Measurements from ENCODE around the gene COL17A1.

The COL17A1 gene

DNA sequence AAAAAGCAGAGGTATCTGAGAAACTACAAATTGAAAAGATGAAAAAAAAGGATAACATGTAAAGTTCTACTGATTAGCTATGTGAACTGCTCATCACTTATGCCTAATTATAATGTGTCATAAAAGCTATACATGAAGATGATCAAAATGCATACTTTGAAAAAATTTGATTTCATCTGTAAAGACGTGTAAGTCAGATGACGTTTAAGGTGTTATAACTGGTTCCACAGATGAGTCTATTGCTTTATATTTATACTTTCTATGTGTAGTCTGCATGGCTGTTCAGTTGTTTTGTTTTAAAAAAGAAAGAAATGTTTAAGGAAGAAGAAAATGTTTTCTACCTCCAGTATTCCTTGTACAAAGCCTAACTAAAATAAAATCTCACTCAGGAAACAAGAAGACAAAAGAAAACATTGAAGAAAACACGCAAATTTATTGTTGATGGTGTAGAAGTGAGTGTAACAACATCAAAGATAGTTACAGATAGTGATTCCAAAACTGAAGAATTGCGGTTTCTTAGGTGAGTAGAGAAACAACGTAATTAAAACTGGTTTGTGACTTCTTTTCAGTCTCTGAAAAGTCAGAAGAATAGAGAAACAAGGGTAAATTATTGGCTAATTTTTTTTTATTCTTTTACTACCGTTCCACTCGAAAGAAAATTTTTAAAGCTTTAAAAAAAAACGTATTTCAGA, 80.4 kb downstream of the COL17A1 start:
- no peaks in the 10 kb centered on the region for H3K4me1 Mint-ChIP-seq
- DNase-seq, result no peak
- no peak for TF ChIP-seq CTCF (IDR thresholded peaks at IDR 0.05)
- H3K4me3 Mint-ChIP-seq, result no peak overlapping the region
- H3K36me3 Mint-ChIP-seq (ENCODE audit: low read depth), result peaks cover 45% of the 10 kb centered on the region
- H3K9me3 Mint-ChIP-seq, result no peaks in the 10 kb centered on the region
- peak overlapping the region; percentile 58 for H3K27ac Mint-ChIP-seq
- H3K27me3 Mint-ChIP-seq (ENCODE audit: low read depth, poor library complexity), result no peaks in the 10 kb centered on the region

GRCh38 chr10:104002911-104003310, 82.8 kb downstream of the COL17A1 start:
- H3K27ac Mint-ChIP-seq, result no peak overlapping the region
- no peaks in the 10 kb centered on the region for H3K4me1 Mint-ChIP-seq
- DNase-seq, result no peak
- no peak for TF ChIP-seq CTCF (IDR thresholded peaks at IDR 0.05)
- H3K36me3 Mint-ChIP-seq (ENCODE audit: low read depth), result peaks cover 50% of the 10 kb centered on the region
- no peak overlapping the region for H3K4me3 Mint-ChIP-seq
- no peaks in the 10 kb centered on the region for H3K27me3 Mint-ChIP-seq (ENCODE audit: low read depth, poor library complexity)
- no peaks in the 10 kb centered on the region for H3K9me3 Mint-ChIP-seq

GRCh38 chr10:103998805-103999204, 86.9 kb downstream of the COL17A1 start:
- peaks cover 64% of the 10 kb centered on the region for H3K36me3 Mint-ChIP-seq (ENCODE audit: low read depth)
- H3K27me3 Mint-ChIP-seq (ENCODE audit: low read depth, poor library complexity), result no peaks in the 10 kb centered on the region
- H3K4me3 Mint-ChIP-seq, result no peak overlapping the region
- no peak for DNase-seq
- H3K4me1 Mint-ChIP-seq, result no peaks in the 10 kb centered on the region
- TF ChIP-seq CTCF (IDR thresholded peaks at IDR 0.05), result no peak
- H3K9me3 Mint-ChIP-seq, result no peaks in the 10 kb centered on the region
- no peak overlapping the region for H3K27ac Mint-ChIP-seq

- Mint-ChIP-seq H3K36me3 (ENCODE audit: low read depth) (peaks cover 56% of the 10 kb centered on the region), H3K27ac (no peak overlapping the region), H3K9me3 (no peaks in the 10 kb centered on the region), H3K27me3 (ENCODE audit: low read depth, poor library complexity) (no peaks in the 10 kb centered on the region), H3K4me1 (no peaks in the 10 kb centered on the region), H3K4me3 (no peak overlapping the region)
- no peak for TF ChIP-seq CTCF (IDR thresholded peaks at IDR 0.05)
- no peak for DNase-seq
Observed at GRCh38 chr10:103995134-103995533, 90.5 kb downstream of the COL17A1 start.

DNA sequence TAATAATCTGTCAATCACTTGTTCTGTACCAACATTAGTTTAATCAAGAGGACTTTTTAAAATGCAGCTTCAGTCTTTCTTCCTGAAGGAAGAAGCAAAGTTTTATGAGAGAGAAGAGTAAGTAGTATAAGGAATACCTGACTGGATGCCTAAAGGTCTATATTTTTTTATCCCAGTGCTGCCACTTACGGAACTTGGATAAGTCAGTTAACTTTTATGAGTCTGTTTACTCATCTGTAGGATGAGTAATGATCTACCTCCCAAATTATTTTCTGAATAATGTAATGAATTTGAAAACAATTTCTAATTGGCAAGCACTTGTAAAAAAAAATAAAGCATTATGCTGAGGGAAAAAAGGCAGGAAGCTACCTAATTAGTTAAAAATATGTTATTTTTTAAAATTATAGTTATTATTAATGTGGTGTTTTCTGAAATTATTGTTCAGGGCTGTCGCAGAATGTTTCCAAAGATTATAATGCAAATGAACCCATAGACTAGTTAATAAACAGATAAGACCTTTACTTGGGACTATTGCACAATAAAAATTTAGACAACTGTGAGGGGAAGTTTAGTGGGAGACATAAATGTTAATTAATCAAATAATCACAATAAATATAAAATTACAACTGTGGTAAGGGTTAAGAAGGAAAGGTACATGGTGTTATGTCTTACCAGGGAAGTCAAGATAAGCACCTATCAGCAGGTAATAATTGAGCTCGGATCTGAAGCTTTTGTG, 94.1 kb downstream of the COL17A1 start:
- H3K27ac Mint-ChIP-seq, result no peak overlapping the region
- H3K27me3 Mint-ChIP-seq (ENCODE audit: low read depth, poor library complexity), result no peaks in the 10 kb centered on the region
- peaks cover 36% of the 10 kb centered on the region for H3K36me3 Mint-ChIP-seq (ENCODE audit: low read depth)
- peaks cover 5% of the 10 kb centered on the region for H3K4me1 Mint-ChIP-seq
- H3K9me3 Mint-ChIP-seq, result no peaks in the 10 kb centered on the region
- no peak overlapping the region for H3K4me3 Mint-ChIP-seq
- DNase-seq, result no peak
- no peak for TF ChIP-seq CTCF (IDR thresholded peaks at IDR 0.05)

DNA sequence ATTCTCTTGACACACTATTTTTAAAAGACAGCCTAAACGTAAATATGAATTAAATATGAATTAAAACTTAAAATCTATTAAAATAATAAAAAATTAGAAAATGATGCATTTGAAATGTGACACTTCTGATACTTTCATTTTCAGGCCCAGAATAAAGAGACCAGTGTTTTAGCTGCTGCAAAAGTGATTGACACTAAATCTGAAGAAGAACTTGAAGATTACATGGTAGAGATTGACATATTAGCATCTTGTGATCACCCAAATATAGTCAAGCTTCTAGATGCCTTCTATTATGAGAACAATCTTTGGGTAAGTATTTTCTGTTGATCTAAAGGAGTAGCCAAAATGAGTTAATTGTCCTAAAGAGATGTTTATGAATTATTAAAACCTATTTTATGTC, 95.1 kb downstream of the COL17A1 start:
- TF ChIP-seq CTCF (IDR thresholded peaks at IDR 0.05), result no peak
- Mint-ChIP-seq H3K36me3 (ENCODE audit: low read depth) (peaks cover 29% of the 10 kb centered on the region), H3K27ac (no peak overlapping the region), H3K4me3 (no peak overlapping the region), H3K4me1 (peaks cover 5% of the 10 kb centered on the region), H3K9me3 (no peaks in the 10 kb centered on the region), H3K27me3 (ENCODE audit: low read depth, poor library complexity) (no peaks in the 10 kb centered on the region)
- DNase-seq, result no peak
